IMR-90 (cell line): ENCODE results near the gene CENPU. TPM values are rescaled to one million over a fixed set of nuclear protein-coding genes. Genes with fewer than 3 reads are reported as not detected.

Experiments used
- ATAC-seq: fragments of 200-7000 bp; cut with Tn5 transposase; 2 replicates; pipeline ENCODE4 v1.9.1; 2020; ENCODE audit warnings: low read depth, mild to moderate bottlenecking, moderate library complexity
- BruUV-seq: library from RNA; stranded (reverse); fragments of 400-500 nt; replicated peaks from 2 replicates; lab custom pipeline; 2021; lab: Mats Ljungman, UMichigan
- CTCF ChIA-PET: fragments of 300-600 bp; formaldehyde crosslinking; extraction: SDS; loops from one replicate; lab custom pipeline; 2021; ENCODE audit warnings: antibody characterized with exemption; lab: Yijun Ruan, JAX
- POLR2A ChIA-PET: fragments of 300-600 bp; sonication (Branson Sonifier 250); formaldehyde crosslinking; loops from one replicate; lab custom pipeline; 2022; ENCODE audit warnings: antibody characterized with exemption; ENCODE audit not compliant: unreplicated experiment; lab: Charles Lee
- DNase-seq: peaks from one replicate; pipeline ENCODE4 v3.0.0; 2013
- H2AFZ ChIP-seq: replicated peaks from 2 replicates; pipeline ENCODE3; 2013; ENCODE audit warnings: low read length, mild to moderate bottlenecking; ENCODE audit not compliant: poor library complexity
- H2AK5ac ChIP-seq: 2 replicates; pipeline ENCODE4 v1.6.1; 2013; ENCODE audit warnings: low read depth, low read length, inconsistent platforms
- H2AK9ac ChIP-seq: replicated peaks from 2 replicates; pipeline ENCODE3; 2013; ENCODE audit warnings: mild to moderate bottlenecking, low read depth, low read length, moderate library complexity; ENCODE audit not compliant: poor library complexity
- H2BK120ac ChIP-seq: 2 replicates; pipeline ENCODE4 v1.6.1; 2013; ENCODE audit warnings: low read depth, low read length, inconsistent platforms
- H2BK15ac ChIP-seq: 3 replicates; pipeline ENCODE4 v1.6.1; 2013; ENCODE audit warnings: low read depth, low read length, inconsistent platforms
- H2BK20ac ChIP-seq: 2 replicates; pipeline ENCODE4 v1.6.1; 2013; ENCODE audit warnings: low read depth, mild to moderate bottlenecking, inconsistent platforms, low read length, moderate library complexity
- H2BK5ac ChIP-seq: 2 replicates; pipeline ENCODE4 v1.6.1; 2013; ENCODE audit warnings: mild to moderate bottlenecking, low read depth, low read length, inconsistent platforms; ENCODE audit not compliant: poor library complexity, severe bottlenecking
- H3K14ac ChIP-seq: replicated peaks from 2 replicates; pipeline ENCODE4 v1.6.1; 2013; ENCODE audit warnings: low read depth, low read length, inconsistent platforms
- H3K18ac ChIP-seq: 2 replicates; pipeline ENCODE4 v1.6.1; 2013; ENCODE audit warnings: low read depth, low read length, control low read depth
- H3K23ac ChIP-seq: 2 replicates; pipeline ENCODE4 v1.6.1; 2013; ENCODE audit warnings: low read depth, low read length, inconsistent platforms
- H3K27ac ChIP-seq: 2 replicates; pipeline ENCODE4 v1.5.1; 2013; ENCODE audit warnings: mild to moderate bottlenecking, control low read depth, low read length; ENCODE audit not compliant: insufficient read depth
- H3K27me3 ChIP-seq: 2 replicates; pipeline ENCODE4 v1.6.1; 2013; ENCODE audit warnings: low read length; ENCODE audit not compliant: control insufficient read depth, insufficient read depth
- H3K36me3 ChIP-seq: 2 replicates; pipeline ENCODE4 v1.6.1; 2013; ENCODE audit warnings: low read length, mixed read lengths; ENCODE audit not compliant: control insufficient read depth, insufficient read depth
- H3K4ac ChIP-seq: 2 replicates; pipeline ENCODE4 v1.6.1; 2013; ENCODE audit warnings: low read depth, low read length, inconsistent platforms
- H3K4me1 ChIP-seq: 2 replicates; pipeline ENCODE4 v1.6.1; 2013; ENCODE audit warnings: low read length, mixed read lengths; ENCODE audit not compliant: control insufficient read depth, insufficient read depth
- H3K4me2 ChIP-seq: 2 replicates; pipeline ENCODE4 v1.6.1; 2013; ENCODE audit warnings: low read depth, mild to moderate bottlenecking, control low read depth, low read length, moderate library complexity
- H3K4me3 ChIP-seq: 2 replicates; pipeline ENCODE4 v1.5.1; 2013; ENCODE audit warnings: low read depth, mild to moderate bottlenecking, control low read depth, low read length, moderate library complexity; ENCODE audit not compliant: insufficient read depth
- H3K56ac ChIP-seq: 2 replicates; pipeline ENCODE4 v1.6.1; 2013; ENCODE audit warnings: low read length, inconsistent platforms; ENCODE audit not compliant: insufficient read depth; ENCODE audit errors: extremely low read depth
- H3K79me1 ChIP-seq, 2 experiments: 2 replicates each; pipeline ENCODE4 v1.6.1; 2013; ENCODE audit warnings: low read length in 2 of 2, inconsistent platforms in 1 of 2, low read depth in 1 of 2
- H3K9ac ChIP-seq: 2 replicates; pipeline ENCODE4 v1.6.1; 2013; ENCODE audit warnings: low read depth, low read length, control low read depth
- H3K9me1 ChIP-seq: 2 replicates; pipeline ENCODE4 v1.6.1; 2013; ENCODE audit warnings: low read length, inconsistent platforms; ENCODE audit not compliant: insufficient read depth
- H3K9me3 ChIP-seq: 2 replicates; pipeline ENCODE4 v1.6.1; 2013; ENCODE audit warnings: low read length; ENCODE audit not compliant: control insufficient read depth, insufficient read depth
- H4K20me1 ChIP-seq: 2 replicates; pipeline ENCODE4 v1.6.1; 2013; ENCODE audit warnings: low read length, inconsistent platforms; ENCODE audit not compliant: insufficient read depth
- H4K5ac ChIP-seq: 2 replicates; pipeline ENCODE4 v1.6.1; 2013; ENCODE audit warnings: mild to moderate bottlenecking, low read depth, low read length, control low read depth
- H4K8ac ChIP-seq, 2 experiments: 2 replicates each; pipeline ENCODE4 v1.6.1; 2013; ENCODE audit warnings: low read depth in 2 of 2, low read length in 2 of 2, control low read depth in 1 of 2, inconsistent platforms in 1 of 2
- H4K91ac ChIP-seq: 2 replicates; pipeline ENCODE4 v1.6.1; 2013; ENCODE audit warnings: low read depth, low read length, inconsistent platforms; ENCODE audit not compliant: insufficient read depth
- BHLHE40 ChIP-seq: fragments of 150-350 bp; IDR thresholded peaks from 2 replicates; pipeline ENCODE4 v1.6.1; 2016; ENCODE audit warnings: mild to moderate bottlenecking, low read depth, low read length
- CHD1 ChIP-seq: IDR thresholded peaks from 2 replicates; pipeline ENCODE4 v1.6.1; 2012; ENCODE audit warnings: low read depth, low read length, improper control_type of control experiment
- FOS ChIP-seq: fragments of 150-350 bp; IDR thresholded peaks from 2 replicates; pipeline ENCODE4 v1.6.1; 2016; ENCODE audit warnings: low read depth, low read length
- MAFK ChIP-seq: IDR thresholded peaks from 2 replicates; pipeline ENCODE4 v1.6.1; 2012; ENCODE audit warnings: low read depth, low read length, improper control_type of control experiment
- MAZ ChIP-seq: IDR thresholded peaks from 2 replicates; pipeline ENCODE4 v1.6.1; 2012; ENCODE audit warnings: low read depth, mild to moderate bottlenecking, low read length, improper control_type of control experiment, moderate library complexity, borderline replicate concordance
- MXI1 ChIP-seq: IDR thresholded peaks from 2 replicates; pipeline ENCODE4 v1.6.1; 2012; ENCODE audit warnings: low read depth, mild to moderate bottlenecking, low read length, moderate library complexity, borderline replicate concordance
- POLR2A ChIP-seq: IDR thresholded peaks from 2 replicates; pipeline ENCODE4 v1.6.1; 2012; ENCODE audit warnings: mild to moderate bottlenecking, low read depth, low read length
- RCOR1 ChIP-seq: IDR thresholded peaks from 2 replicates; pipeline ENCODE4 v1.6.1; 2012; ENCODE audit warnings: mild to moderate bottlenecking, low read length, improper control_type of control experiment; ENCODE audit not compliant: insufficient replicate concordance
- SMC3 ChIP-seq: fragments of 150-350 bp; IDR thresholded peaks from 2 replicates; pipeline ENCODE4 v1.6.1; 2016; ENCODE audit warnings: low read depth, mild to moderate bottlenecking, antibody characterized with exemption, low read length, moderate library complexity
- WGBS, 2 experiments: methylation state at CpG; one replicate each; pipeline versions ENCODE4 v1.1.5 to v1.1.7; 2013; ENCODE audit warnings: missing lambda C conversion rate in 2 of 2; ENCODE audit not compliant: insufficient read length in 1 of 2; ENCODE audit errors: extremely low coverage in 2 of 2; 5-methylcytosine and 5-hydroxymethylcytosine counted together
- dilution Hi-C: fragments of 300-500 bp; cut with HindIII; formaldehyde crosslinking; loops from one replicate; pipeline ENCODE4 v1.14.3; 2018; ENCODE audit warnings: low sequenced_read_pairs; ENCODE audit not compliant: unreplicated experiment
- in situ Hi-C: fragments of 300-500 bp; cut with MboI; formaldehyde crosslinking; loops from 3 replicates; pipeline ENCODE4 v1.14.3; 2019; ENCODE audit warnings: low sequenced_read_pairs, inconsistent platforms, mixed read lengths
- intact Hi-C: fragments of 100-400 bp; cut with micrococcal nuclease; formaldehyde crosslinking; loops from 2 replicates; pipeline ENCODE4 v1.10.0; 2022
- polyA plus RNA-seq, 3 experiments: library from polyadenylated mRNA; depleted of rRNA; stranded (reverse); fragments of >200 nt; gene quantifications; 2 replicates each; pipeline ENCODE4 v1.2.3, GENCODE V29; 2012; ENCODE audit warnings: low replicate concordance in 1 of 3
- total RNA-seq: library from RNA; depleted of rRNA; stranded (reverse); fragments of >200 nt; gene quantifications from 2 replicates; pipeline ENCODE4 v1.2.3, GENCODE V29; 2012

Gene CENPU
- total and polyA plus RNA-seq, 2 of the 4 experiments (the other 2 are of a cell fraction) = 13.6 to 14.6 TPM

- intact Hi-C loops (no loop called here), dilution Hi-C loops (no loop called here), in situ Hi-C loops (no loop called here)
- H4K20me1 ChIP-seq = no peaks in the 10 kb centered on the region
- H3K4me3 ChIP-seq = no peak overlapping the region
- H3K18ac ChIP-seq = no peak overlapping the region
- no peaks in the 10 kb centered on the region for H3K79me1 ChIP-seq
- ChIA-PET CTCF (no interaction called here), POLR2A (no interaction called here)
- H3K9me3 ChIP-seq = no peaks in the 10 kb centered on the region
- H2AK9ac ChIP-seq = no peak overlapping the region
- no peak overlapping the region for H3K4ac ChIP-seq
- no peaks in the 10 kb centered on the region for H3K27me3 ChIP-seq
- H3K56ac ChIP-seq = no peak overlapping the region
- H2BK15ac ChIP-seq = no peak overlapping the region
- no peak overlapping the region for H4K8ac ChIP-seq
- no TSS peak for BruUV-seq
- no peak overlapping the region for H2AK5ac ChIP-seq
- no peak overlapping the region for H2AFZ ChIP-seq
- H2BK120ac ChIP-seq = no peak overlapping the region
- peaks cover 3% of the 10 kb centered on the region; the same call in 1 of the 2 replicates for H3K36me3 ChIP-seq
- H3K4me1 ChIP-seq = peaks cover 4% of the 10 kb centered on the region; the same call in 1 of the 2 replicates
- no peak overlapping the region for H4K91ac ChIP-seq
- no peak overlapping the region for H2BK20ac ChIP-seq
- H3K14ac ChIP-seq = no peak overlapping the region
- H4K5ac ChIP-seq = no peak overlapping the region
- H2BK5ac ChIP-seq = no peak overlapping the region
- no peak for ATAC-seq
- WGBS, 2 experiments = no CpG with 5 or more reads among the region's 9 CpGs
- H3K27ac ChIP-seq = no peak overlapping the region
- H3K9me1 ChIP-seq = peaks cover 2% of the 10 kb centered on the region; the same call in 1 of the 2 replicates
- no peak overlapping the region for H3K9ac ChIP-seq
- no peak overlapping the region for H3K4me2 ChIP-seq
- H3K23ac ChIP-seq = no peak overlapping the region
- no peak for DNase-seq
- TF ChIP-seq MXI1 (no peak), SMC3 (no peak), POLR2A (no peak), FOS (no peak), RCOR1 (no peak), MAFK (no peak), BHLHE40 (no peak), MAZ (no peak), CHD1 (no peak)
Measured at GRCh38 chr4:184680698-184681097, 53.2 kb downstream of the CENPU start.
